ENCODE data around the gene KLHL10. TPM values are rescaled to one million over a fixed set of nuclear protein-coding genes. Genes with fewer than 3 reads are reported as not detected.
"Not testable (repeated sequence)": the region's sequence is repeated elsewhere in the genome, so short reads cannot be mapped to it uniquely, and the experiment has no call there.

Gene KLHL10
- total and polyA plus RNA-seq, 2 experiments from 2014 or later: 0.13 to 0.42 TPM

GRCh38 chr17:41873559-41874292, 36.1 kb downstream of the KLHL10 start:
- H3K36me3 ChIP-seq (ENCODE audit: insufficient read depth): peaks cover 81% of the 10 kb centered on the region
- peaks cover 22% of the 10 kb centered on the region for H4K20me1 ChIP-seq (replicated peaks; ENCODE audit: insufficient read depth)
- H3K9me2 ChIP-seq (ENCODE audit: insufficient read depth): no peaks in the 10 kb centered on the region
- H3F3A ChIP-seq (replicated peaks; ENCODE audit: low read depth): peaks cover 35% of the 10 kb centered on the region
- ATAC-seq (no peak), DNase-seq (ENCODE audit: low spot score) (no peak)
- Mint-ChIP-seq H3K4me3 (no peak overlapping the region), H3K36me3 (ENCODE audit: low read depth) (peaks cover 97% of the 10 kb centered on the region), H3K9me3 (peaks cover 11% of the 10 kb centered on the region; the same call in 2 of the 3 replicates), H3K27me3 (ENCODE audit: insufficient read depth, low read depth, poor library complexity) (peaks cover 7% of the 10 kb centered on the region), H3K4me1 (no peaks in the 10 kb centered on the region), H3K27ac (no peak overlapping the region)
- H3K79me2 ChIP-seq (replicated peaks; ENCODE audit: insufficient read depth): 0 out of 2 replicates have a peak, but pooled peaks cover 10% of the 10 kb centered on the region
- no peak overlapping the region for H2AFZ ChIP-seq
- H3K4me2 ChIP-seq: no peak overlapping the region
- H3K4me3 ChIP-seq: no peak overlapping the region
- no peaks in the 10 kb centered on the region for H3K27me3 ChIP-seq (ENCODE audit: insufficient read depth)
- TF ChIP-seq POLR2AphosphoS5 (IDR thresholded peaks at IDR 0.05; ENCODE audit: low read depth): no peak
- TF ChIP-seq EZH2 (IDR thresholded peaks at IDR 0.05; ENCODE audit: low read depth, unreplicated experiment): no peak
- no peak for TF ChIP-seq CTCF (conservative IDR thresholded peaks at IDR 0.05; ENCODE audit: low read depth in 2 of 2)
- TF ChIP-seq JUNB (IDR thresholded peaks at IDR 0.05; ENCODE audit: unreplicated experiment): no peak
- no peaks in the 10 kb centered on the region for H3K4me1 ChIP-seq (ENCODE audit: insufficient read depth)
- peak overlapping the region; percentile 39; the same call in 1 of the 2 replicates for H3K27ac ChIP-seq (ENCODE audit: low read depth)

- H4K20me1 ChIP-seq (replicated peaks; ENCODE audit: insufficient read depth): peaks cover 21% of the 10 kb centered on the region
- H3F3A ChIP-seq (replicated peaks; ENCODE audit: low read depth): peaks cover 34% of the 10 kb centered on the region
- DNase-seq (ENCODE audit: low spot score); H3K4me2 ChIP-seq; H3K4me3 ChIP-seq; H3K9me2 ChIP-seq (ENCODE audit: insufficient read depth); H3K4me1 Mint-ChIP-seq; H3K27me3 ChIP-seq (ENCODE audit: insufficient read depth); H3K4me1 ChIP-seq (ENCODE audit: insufficient read depth); ATAC-seq; H2AFZ ChIP-seq; H3K27me3 Mint-ChIP-seq (ENCODE audit: insufficient read depth, low read depth, poor library complexity); H3K27ac Mint-ChIP-seq; H3K4me3 Mint-ChIP-seq; H3K27ac ChIP-seq (ENCODE audit: low read depth): not testable (repeated sequence)
- peaks cover 81% of the 10 kb centered on the region for H3K36me3 ChIP-seq (ENCODE audit: insufficient read depth)
- Mint-ChIP-seq H3K36me3 (ENCODE audit: low read depth) (peaks cover 97% of the 10 kb centered on the region), H3K9me3 (peaks cover 11% of the 10 kb centered on the region; the same call in 2 of the 3 replicates)
- 0 out of 2 replicates have a peak, but pooled peaks cover 13% of the 10 kb centered on the region for H3K79me2 ChIP-seq (replicated peaks; ENCODE audit: insufficient read depth)
These were observed 36.7 kb downstream of the KLHL10 start for GRCh38 chr17:41874293-41874670.

GRCh38 chr17:41880130-41880529, 42.5 kb downstream of the KLHL10 start:
- peaks cover 4% of the 10 kb centered on the region for H3K27me3 Mint-ChIP-seq (ENCODE audit: insufficient read depth, low read depth, poor library complexity)
- H3K4me1 Mint-ChIP-seq: peaks cover 3% of the 10 kb centered on the region; the same call in 1 of the 3 replicates
- Histone ChIP-seq H3K79me2 (replicated peaks; ENCODE audit: insufficient read depth) (peaks cover 37% of the 10 kb centered on the region; the same call in 1 of the 2 replicates), H4K20me1 (replicated peaks; ENCODE audit: insufficient read depth) (peaks cover 31% of the 10 kb centered on the region), H3K4me3 (no peak overlapping the region), H3F3A (replicated peaks; ENCODE audit: low read depth) (peaks cover 39% of the 10 kb centered on the region), H3K27me3 (ENCODE audit: insufficient read depth) (no peaks in the 10 kb centered on the region), H3K36me3 (ENCODE audit: insufficient read depth) (peaks cover 72% of the 10 kb centered on the region), H3K4me2 (no peak overlapping the region), H2AFZ (no peak overlapping the region), H3K27ac (ENCODE audit: low read depth) (peak overlapping the region; percentile 5; the same call in 1 of the 2 replicates), H3K4me1 (ENCODE audit: insufficient read depth) (no peaks in the 10 kb centered on the region), H3K9me2 (ENCODE audit: insufficient read depth) (no peaks in the 10 kb centered on the region)
- ATAC-seq: no peak
- H3K36me3 Mint-ChIP-seq (ENCODE audit: low read depth): peaks cover 95% of the 10 kb centered on the region
- H3K4me3 Mint-ChIP-seq: no peak overlapping the region
- DNase-seq (ENCODE audit: low spot score): no peak
- peaks cover 7% of the 10 kb centered on the region; the same call in 2 of the 3 replicates for H3K9me3 Mint-ChIP-seq
- H3K27ac Mint-ChIP-seq: peak overlapping the region; percentile 50; the same call in 1 of the 2 replicates
- TF ChIP-seq EZH2phosphoT487 (IDR thresholded peaks at IDR 0.05; ENCODE audit: unreplicated experiment): no peak
- TF ChIP-seq, protein P1, sequence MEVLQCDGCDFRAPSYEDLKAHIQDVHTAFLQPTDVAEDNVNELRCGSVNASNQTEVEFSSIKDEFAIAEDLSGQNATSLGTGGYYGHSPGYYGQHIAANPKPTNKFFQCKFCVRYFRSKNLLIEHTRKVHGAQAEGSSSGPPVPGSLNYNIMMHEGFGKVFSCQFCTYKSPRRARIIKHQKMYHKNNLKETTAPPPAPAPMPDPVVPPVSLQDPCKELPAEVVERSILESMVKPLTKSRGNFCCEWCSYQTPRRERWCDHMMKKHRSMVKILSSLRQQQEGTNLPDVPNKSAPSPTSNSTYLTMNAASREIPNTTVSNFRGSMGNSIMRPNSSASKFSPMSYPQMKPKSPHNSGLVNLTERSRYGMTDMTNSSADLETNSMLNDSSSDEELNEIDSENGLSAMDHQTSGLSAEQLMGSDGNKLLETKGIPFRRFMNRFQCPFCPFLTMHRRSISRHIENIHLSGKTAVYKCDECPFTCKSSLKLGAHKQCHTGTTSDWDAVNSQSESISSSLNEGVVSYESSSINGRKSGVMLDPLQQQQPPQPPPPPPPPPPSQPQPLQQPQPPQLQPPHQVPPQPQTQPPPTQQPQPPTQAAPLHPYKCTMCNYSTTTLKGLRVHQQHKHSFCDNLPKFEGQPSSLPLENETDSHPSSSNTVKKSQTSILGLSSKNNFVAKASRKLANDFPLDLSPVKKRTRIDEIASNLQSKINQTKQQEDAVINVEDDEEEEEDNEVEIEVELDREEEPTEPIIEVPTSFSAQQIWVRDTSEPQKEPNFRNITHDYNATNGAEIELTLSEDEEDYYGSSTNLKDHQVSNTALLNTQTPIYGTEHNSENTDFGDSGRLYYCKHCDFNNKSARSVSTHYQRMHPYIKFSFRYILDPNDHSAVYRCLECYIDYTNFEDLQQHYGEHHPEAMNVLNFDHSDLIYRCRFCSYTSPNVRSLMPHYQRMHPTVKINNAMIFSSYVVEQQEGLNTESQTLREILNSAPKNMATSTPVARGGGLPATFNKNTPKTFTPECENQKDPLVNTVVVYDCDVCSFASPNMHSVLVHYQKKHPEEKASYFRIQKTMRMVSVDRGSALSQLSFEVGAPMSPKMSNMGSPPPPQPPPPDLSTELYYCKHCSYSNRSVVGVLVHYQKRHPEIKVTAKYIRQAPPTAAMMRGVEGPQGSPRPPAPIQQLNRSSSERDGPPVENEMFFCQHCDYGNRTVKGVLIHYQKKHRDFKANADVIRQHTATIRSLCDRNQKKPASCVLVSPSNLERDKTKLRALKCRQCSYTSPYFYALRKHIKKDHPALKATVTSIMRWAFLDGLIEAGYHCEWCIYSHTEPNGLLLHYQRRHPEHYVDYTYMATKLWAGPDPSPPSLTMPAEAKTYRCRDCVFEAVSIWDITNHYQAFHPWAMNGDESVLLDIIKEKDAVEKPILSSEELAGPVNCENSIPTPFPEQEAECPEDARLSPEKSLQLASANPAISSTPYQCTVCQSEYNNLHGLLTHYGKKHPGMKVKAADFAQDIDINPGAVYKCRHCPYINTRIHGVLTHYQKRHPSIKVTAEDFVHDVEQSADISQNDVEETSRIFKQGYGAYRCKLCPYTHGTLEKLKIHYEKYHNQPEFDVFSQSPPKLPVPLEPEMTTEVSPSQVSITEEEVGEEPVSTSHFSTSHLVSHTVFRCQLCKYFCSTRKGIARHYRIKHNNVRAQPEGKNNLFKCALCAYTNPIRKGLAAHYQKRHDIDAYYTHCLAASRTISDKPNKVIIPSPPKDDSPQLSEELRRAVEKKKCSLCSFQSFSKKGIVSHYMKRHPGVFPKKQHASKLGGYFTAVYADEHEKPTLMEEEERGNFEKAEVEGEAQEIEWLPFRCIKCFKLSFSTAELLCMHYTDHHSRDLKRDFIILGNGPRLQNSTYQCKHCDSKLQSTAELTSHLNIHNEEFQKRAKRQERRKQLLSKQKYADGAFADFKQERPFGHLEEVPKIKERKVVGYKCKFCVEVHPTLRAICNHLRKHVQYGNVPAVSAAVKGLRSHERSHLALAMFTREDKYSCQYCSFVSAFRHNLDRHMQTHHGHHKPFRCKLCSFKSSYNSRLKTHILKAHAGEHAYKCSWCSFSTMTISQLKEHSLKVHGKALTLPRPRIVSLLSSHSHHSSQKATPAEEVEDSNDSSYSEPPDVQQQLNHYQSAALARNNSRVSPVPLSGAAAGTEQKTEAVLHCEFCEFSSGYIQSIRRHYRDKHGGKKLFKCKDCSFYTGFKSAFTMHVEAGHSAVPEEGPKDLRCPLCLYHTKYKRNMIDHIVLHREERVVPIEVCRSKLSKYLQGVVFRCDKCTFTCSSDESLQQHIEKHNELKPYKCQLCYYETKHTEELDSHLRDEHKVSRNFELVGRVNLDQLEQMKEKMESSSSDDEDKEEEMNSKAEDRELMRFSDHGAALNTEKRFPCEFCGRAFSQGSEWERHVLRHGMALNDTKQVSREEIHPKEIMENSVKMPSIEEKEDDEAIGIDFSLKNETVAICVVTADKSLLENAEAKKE (CRISPR knock-in tag; IDR thresholded peaks at IDR 0.05): no peak
- TF ChIP-seq NANOG (IDR thresholded peaks at IDR 0.05; ENCODE audit: borderline replicate concordance): no peak
- no peak for TF ChIP-seq POLR2AphosphoS5 (IDR thresholded peaks at IDR 0.05; ENCODE audit: low read depth)
- TF ChIP-seq JUNB (IDR thresholded peaks at IDR 0.05; ENCODE audit: unreplicated experiment): no peak

All from GM23338 (cell line).